KG1 (cell line): ENCODE results near the gene NDUFAF8.
A peak's percentile ranks its signal among the peaks of the same experiment; 100 is the strongest.

ENCODE experiments used
- DNase-seq: peaks from one replicate; lab custom pipeline; 2025; lab: John Stamatoyannopoulos, UW

Gene NDUFAF8

GRCh38 chr17:81238815-81239713, at the start of gene NDUFAF8, which contains the start of gene TEPSIN:
TSS of gene NDUFAF8 (plus strand) at chr17:81239318. CDS start at chr17:81239364, 46 bp downstream.
TSS of gene TEPSIN (minus strand) at chr17:81239055. CDS start at chr17:81239033, 22 bp downstream.
- DNase-seq: peak; percentile 97

- no peak for DNase-seq
Observed at GRCh38 chr17:81189670-81190530, 49.2 kb upstream of the NDUFAF8 start.

- no peak for DNase-seq
Observed at GRCh38 chr17:81190591-81190990, 48.5 kb upstream of the NDUFAF8 start.

GRCh38 chr17:81191116-81191515, 48.0 kb upstream of the NDUFAF8 start:
- DNase-seq: no peak

GRCh38 chr17:81191646-81192045, 47.5 kb upstream of the NDUFAF8 start:
- DNase-seq: no peak

GRCh38 chr17:81192386-81193050, 46.6 kb upstream of the NDUFAF8 start:
- no peak for DNase-seq

- DNase-seq: no peak
Observed at GRCh38 chr17:81193051-81193410, 46.1 kb upstream of the NDUFAF8 start.

GRCh38 chr17:81193470-81194224, 45.5 kb upstream of the NDUFAF8 start:
- no peak for DNase-seq

GRCh38 chr17:81194225-81194760, 44.8 kb upstream of the NDUFAF8 start:
- no peak for DNase-seq

- DNase-seq: no peak
Observed at GRCh38 chr17:81194941-81195901, 43.9 kb upstream of the NDUFAF8 start.

- no peak for DNase-seq
Observed at GRCh38 chr17:81195941-81196495, 43.1 kb upstream of the NDUFAF8 start.

GRCh38 chr17:81196505-81197408, 42.4 kb upstream of the NDUFAF8 start:
- DNase-seq: no peak

GRCh38 chr17:81197409-81197795, 41.7 kb upstream of the NDUFAF8 start:
- no peak for DNase-seq

GRCh38 chr17:81197831-81198490, 41.2 kb upstream of the NDUFAF8 start:
- DNase-seq: no peak

GRCh38 chr17:81198826-81199481, 40.2 kb upstream of the NDUFAF8 start:
- no peak for DNase-seq

GRCh38 chr17:81199482-81199830, 39.7 kb upstream of the NDUFAF8 start:
- no peak for DNase-seq

GRCh38 chr17:81200201-81200600, 38.9 kb upstream of the NDUFAF8 start:
- no peak for DNase-seq
